NT2/D1 (cell line): Measurements from ENCODE around the gene TMEM198.

ENCODE experiments used
- YY1 ChIP-seq: IDR thresholded peaks from 2 replicates; pipeline ENCODE4 v1.6.1; 2011; ENCODE audit not compliant: insufficient read length, insufficient read depth
- ZNF274 ChIP-seq: IDR thresholded peaks from 2 replicates; pipeline ENCODE4 v1.6.1; 2011; ENCODE audit warnings: mild to moderate bottlenecking, low read depth, low read length

GRCh38 chr2:219525533-219526232 is 18.1 kb upstream of the TMEM198 start:
- no peak for TF ChIP-seq YY1
- no peak for TF ChIP-seq ZNF274
